ENCODE measurements around the gene ESR1. TPM values are rescaled to one million over a fixed set of nuclear protein-coding genes. Genes with fewer than 3 reads are reported as not detected.
"Not testable (repeated sequence)": the region's sequence is repeated elsewhere in the genome, so short reads cannot be mapped to it uniquely, and the experiment has no call there.

Gene ESR1
- total RNA-seq, 1 donor from 2014 or later = 17.5 TPM

- H3K27ac Mint-ChIP-seq = no peak overlapping the region
- TF ChIP-seq CTCF (IDR thresholded peaks at IDR 0.05) = no peak
- ChIA-PET POLR2A (no interaction called here), CTCF (no interaction called here)
- no peaks in the 10 kb centered on the region for H3K27me3 Mint-ChIP-seq
- no peaks in the 10 kb centered on the region for H3K4me1 Mint-ChIP-seq
- no peaks in the 10 kb centered on the region for H3K36me3 Mint-ChIP-seq (ENCODE audit: low read depth)
- intact Hi-C loops (cut with micrococcal nuclease) = no loop called here
- DNase-seq (no peak), ATAC-seq (ENCODE audit: low read depth) (no peak)
- no peaks in the 10 kb centered on the region for H3K9me3 Mint-ChIP-seq
- no peak overlapping the region for H3K4me3 Mint-ChIP-seq
Measured at GRCh38 chr6:151850479-151851003, 43.1 kb downstream of the ESR1 start.

GRCh38 chr6:151858294-151858693, 50.8 kb downstream of the ESR1 start:
- DNase-seq = no peak
- TF ChIP-seq CTCF (IDR thresholded peaks at IDR 0.05) = no peak
- CTCF ChIA-PET = no interaction called here

GRCh38 chr6:151862461-151862860, 55.0 kb downstream of the ESR1 start:
- intact Hi-C loops (cut with micrococcal nuclease) = no loop called here
- Mint-ChIP-seq H3K4me3 (no peak overlapping the region), H3K4me1 (peaks cover 6% of the 10 kb centered on the region), H3K9me3 (peaks cover 2% of the 10 kb centered on the region), H3K27me3 (no peaks in the 10 kb centered on the region), H3K36me3 (ENCODE audit: low read depth) (no peaks in the 10 kb centered on the region), H3K27ac (no peak overlapping the region)
- CTCF ChIA-PET = no interaction called here
- no peak for TF ChIP-seq CTCF (IDR thresholded peaks at IDR 0.05)
- ATAC-seq (ENCODE audit: low read depth) (no peak), DNase-seq (no peak)
- POLR2A ChIA-PET = no interaction called here

More at GRCh38 chr6:151858294-151858693, 50.8 kb downstream of the ESR1 start:
- ATAC-seq (ENCODE audit: low read depth) = no peak
- no peak overlapping the region for H3K27ac Mint-ChIP-seq
- no peaks in the 10 kb centered on the region for H3K9me3 Mint-ChIP-seq
- intact Hi-C loops (cut with micrococcal nuclease) = no loop called here
- no peak overlapping the region for H3K4me3 Mint-ChIP-seq
- POLR2A ChIA-PET = no interaction called here
- H3K27me3 Mint-ChIP-seq = no peaks in the 10 kb centered on the region
- no peaks in the 10 kb centered on the region for H3K4me1 Mint-ChIP-seq
- H3K36me3 Mint-ChIP-seq (ENCODE audit: low read depth) = no peaks in the 10 kb centered on the region

- H3K36me3 Mint-ChIP-seq (ENCODE audit: low read depth); H3K4me3 Mint-ChIP-seq; H3K9me3 Mint-ChIP-seq; DNase-seq; POLR2A ChIA-PET; CTCF ChIA-PET; H3K4me1 Mint-ChIP-seq; intact Hi-C loops (cut with micrococcal nuclease); H3K27ac Mint-ChIP-seq; ATAC-seq (ENCODE audit: low read depth); H3K27me3 Mint-ChIP-seq: not testable (repeated sequence)
Measured at GRCh38 chr6:151867361-151867869, 59.9 kb downstream of the ESR1 start.

GRCh38 chr6:151869345-151869744, 61.9 kb downstream of the ESR1 start:
- CTCF ChIA-PET = no interaction called here
- H3K4me1 Mint-ChIP-seq = peaks cover 10% of the 10 kb centered on the region
- no peak overlapping the region for H3K27ac Mint-ChIP-seq
- no peak for DNase-seq
- no peak overlapping the region for H3K4me3 Mint-ChIP-seq
- TF ChIP-seq CTCF (IDR thresholded peaks at IDR 0.05) = no peak
- no peaks in the 10 kb centered on the region for H3K27me3 Mint-ChIP-seq
- no peaks in the 10 kb centered on the region for H3K36me3 Mint-ChIP-seq (ENCODE audit: low read depth)
- H3K9me3 Mint-ChIP-seq = peaks cover 9% of the 10 kb centered on the region
- intact Hi-C loops (cut with micrococcal nuclease) = no loop called here
- POLR2A ChIA-PET = no interaction called here
- ATAC-seq (ENCODE audit: low read depth) = no peak

GRCh38 chr6:151869787-151870186, 62.3 kb downstream of the ESR1 start:
- no peak for DNase-seq
- intact Hi-C loops (cut with micrococcal nuclease) = no loop called here
- Mint-ChIP-seq H3K36me3 (ENCODE audit: low read depth) (no peaks in the 10 kb centered on the region), H3K9me3 (peaks cover 9% of the 10 kb centered on the region), H3K27ac (no peak overlapping the region), H3K27me3 (no peaks in the 10 kb centered on the region), H3K4me3 (no peak overlapping the region), H3K4me1 (peaks cover 10% of the 10 kb centered on the region)
- ChIA-PET POLR2A (no interaction called here), CTCF (no interaction called here)
- no peak for TF ChIP-seq CTCF (IDR thresholded peaks at IDR 0.05)
- ATAC-seq (ENCODE audit: low read depth) = no peak
